Keratinocyte (primary cell): ENCODE data around the gene MYT1. TPM values are rescaled to one million over a fixed set of nuclear protein-coding genes. Genes with fewer than 3 reads are reported as not detected.

Experiments
- DNase-seq: peaks from one replicate; pipeline ENCODE4 v3.0.0-alpha.2; 2011; ENCODE audit warnings: low read depth, missing footprints, low spot score
- FAIRE-seq: peaks from 2 replicates; lab custom pipeline; 2011; peaks lifted over from hg19 to GRCh38; lab: Jason Lieb, UNC
- H2AFZ ChIP-seq: 2 replicates; pipeline ENCODE4 v1.6.0; 2012; ENCODE audit warnings: low read length, control low read depth, inconsistent platforms; ENCODE audit not compliant: control insufficient read depth
- H3K27ac ChIP-seq: 2 replicates; pipeline ENCODE4 v1.5.1; 2011; ENCODE audit warnings: low read length; ENCODE audit not compliant: control insufficient read depth, insufficient read depth
- H3K27me3 ChIP-seq: 3 replicates; pipeline ENCODE4 v1.6.0; 2011; ENCODE audit warnings: low read length; ENCODE audit not compliant: control insufficient read depth, insufficient read depth; ENCODE audit errors: extremely low read depth
- H3K36me3 ChIP-seq, 2 experiments: 2 replicates in 1 of 2; 3 replicates in 1 of 2; pipeline ENCODE4 v1.5.1; 2011; ENCODE audit warnings: low read length in 2 of 2, mild to moderate bottlenecking in 1 of 2; ENCODE audit not compliant: control insufficient read depth in 2 of 2, insufficient read depth in 2 of 2; ENCODE audit errors: extremely low read depth in 1 of 2
- H3K4me1 ChIP-seq: 3 replicates; pipeline ENCODE4 v1.5.1; 2011; ENCODE audit warnings: low read length; ENCODE audit not compliant: control insufficient read depth, insufficient read depth; ENCODE audit errors: extremely low read depth
- H3K4me2 ChIP-seq: 3 replicates; pipeline ENCODE4 v1.6.0; 2011; ENCODE audit warnings: low read depth, low read length; ENCODE audit not compliant: control insufficient read depth, insufficient read depth; ENCODE audit errors: extremely low read depth
- H3K4me3 ChIP-seq, 3 experiments: fragments of 200-600 bp in 1 of 3; sonication (generic) in 1 of 3; 2 replicates in 2 of 3; 3 replicates in 1 of 3; pipeline ENCODE4 v1.5.1; 2011 to 2016; ENCODE audit warnings: low read length in 3 of 3, mild to moderate bottlenecking in 3 of 3, control low read depth in 2 of 3, inconsistent platforms in 1 of 3, low read depth in 1 of 3, mixed read lengths in 1 of 3, mixed run types in 1 of 3, moderate library complexity in 1 of 3; ENCODE audit not compliant: control insufficient read depth in 2 of 3, insufficient read depth in 2 of 3; ENCODE audit errors: extremely low read depth in 1 of 3
- H3K79me2 ChIP-seq: 2 replicates; pipeline ENCODE4 v1.6.0; 2012; ENCODE audit warnings: low read length; ENCODE audit not compliant: control insufficient read depth, insufficient read depth
- H3K9ac ChIP-seq: 3 replicates; pipeline ENCODE4 v1.6.0; 2011; ENCODE audit warnings: low read length; ENCODE audit not compliant: control insufficient read depth, insufficient read depth; ENCODE audit errors: extremely low read depth
- H3K9me1 ChIP-seq: 3 replicates; pipeline ENCODE4 v1.6.0; 2011; ENCODE audit warnings: low read length; ENCODE audit not compliant: control insufficient read depth, insufficient read depth; ENCODE audit errors: extremely low read depth
- H3K9me3 ChIP-seq: 2 replicates; pipeline ENCODE4 v1.5.1; 2012; ENCODE audit warnings: low read depth, low read length; ENCODE audit not compliant: control insufficient read depth
- H4K20me1 ChIP-seq: 3 replicates; pipeline ENCODE4 v1.6.0; 2011; ENCODE audit warnings: low read length; ENCODE audit not compliant: control insufficient read depth, insufficient read depth; ENCODE audit errors: extremely low read depth
- CTCF ChIP-seq, 3 experiments: IDR thresholded peaks in 1 of 3; conservative IDR thresholded peaks in 1 of 3; optimal IDR thresholded peaks in 1 of 3; 2 replicates in 2 of 3; 3 replicates in 1 of 3; pipeline versions ENCODE3 to v1.5.1; 2011; ENCODE audit warnings: low read length in 3 of 3, mild to moderate bottlenecking in 3 of 3, moderate library complexity in 2 of 3, control low read depth in 1 of 3, inconsistent platforms in 1 of 3; ENCODE audit not compliant: insufficient read depth in 2 of 3; ENCODE audit errors: extremely low read depth in 1 of 3
- EZH2 ChIP-seq: IDR thresholded peaks from one replicate; pipeline ENCODE4 v1.6.1; 2012; ENCODE audit warnings: inconsistent platforms, mild to moderate bottlenecking, low read length, moderate library complexity
- dilution Hi-C: fragments of 300-500 bp; cut with MboI; formaldehyde crosslinking; loops from one replicate; pipeline ENCODE4 v1.7.0; 2020; ENCODE audit warnings: low sequenced_read_pairs; ENCODE audit not compliant: extremely low pct_ligation_motif_present
- polyA plus RNA-seq, 5 experiments: library from polyadenylated mRNA; depleted of rRNA in 3 of 5; stranded (reverse) in 3 of 5; stranded (forward) in 1 of 5; unstranded in 1 of 5; fragments of >200 nt; gene quantifications; 1 replicate in 1 of 5; 2 replicates in 3 of 5; 3 replicates in 1 of 5; pipeline versions ENCODE4 v1.2.1 to v1.2.3, GENCODE V29; 2011 to 2012; ENCODE audit warnings: missing spikeins in 2 of 5, low read depth in 1 of 5, low replicate concordance in 1 of 5

The MYT1 gene
- polyA plus RNA-seq, 1 donor (not counting 4 experiments of a cell fraction or from before 2014, with no cell fraction given), result not detected

DNA sequence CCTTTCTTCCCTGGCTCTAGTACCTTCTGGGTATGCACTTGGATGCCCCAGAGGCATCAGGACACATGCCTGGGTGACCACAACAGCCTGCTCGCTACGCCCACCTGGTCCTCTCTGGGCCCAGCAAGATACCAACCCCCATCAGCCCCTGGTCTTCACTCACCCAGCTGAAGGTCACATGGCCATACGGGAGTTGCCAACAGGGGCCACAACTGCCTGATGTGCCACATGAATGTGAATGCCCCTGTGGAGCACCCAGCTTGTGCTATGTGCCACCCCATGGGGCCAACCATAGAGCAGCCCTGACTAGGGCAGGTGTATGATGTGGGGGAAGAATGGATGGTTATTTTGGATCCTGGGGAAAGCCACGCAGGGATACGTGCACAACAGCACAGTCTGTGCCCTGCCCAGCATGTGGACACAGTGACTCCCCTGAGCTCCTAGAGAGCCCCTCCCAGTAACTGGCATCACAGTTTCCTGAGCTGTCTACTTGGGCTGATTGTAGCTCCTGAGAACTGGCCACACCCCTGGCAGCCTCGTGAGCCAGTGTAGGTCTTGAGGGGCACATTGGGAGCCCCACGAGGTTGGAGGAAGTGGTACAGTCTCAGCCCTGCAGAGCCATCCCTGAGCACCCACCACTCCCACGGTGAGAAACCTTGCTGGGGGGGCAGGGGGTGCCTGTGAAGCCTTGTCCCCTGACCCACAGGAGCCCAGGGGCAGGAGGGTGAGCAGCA is 80.8 kb downstream of the MYT1 start:
- no peaks in the 10 kb centered on the region for H3K9me1 ChIP-seq
- dilution Hi-C loops, result no loop called here
- H3K27ac ChIP-seq, result no peak overlapping the region
- H3K27me3 ChIP-seq, result peaks cover 27% of the 10 kb centered on the region
- no peaks in the 10 kb centered on the region for H3K36me3 ChIP-seq
- no peaks in the 10 kb centered on the region for H3K4me1 ChIP-seq
- no peak overlapping the region for H3K9ac ChIP-seq
- no peaks in the 10 kb centered on the region for H4K20me1 ChIP-seq
- H3K4me2 ChIP-seq, result no peak overlapping the region
- no peaks in the 10 kb centered on the region for H3K79me2 ChIP-seq
- DNase-seq (no peak), FAIRE-seq (no peak)
- no peak overlapping the region for H3K4me3 ChIP-seq
- H2AFZ ChIP-seq, result no peak overlapping the region
- H3K9me3 ChIP-seq, result no peaks in the 10 kb centered on the region
- TF ChIP-seq CTCF (optimal IDR thresholded peaks at IDR 0.05 in 1 of 3, IDR thresholded peaks at IDR 0.05 in 1 of 3, conservative IDR thresholded peaks at IDR 0.05 in 1 of 3; ENCODE audit: extremely low read depth in 1 of 3, insufficient read depth in 2 of 3, low read length in 3 of 3), result no peak
- no peak for TF ChIP-seq EZH2

GRCh38 chr20:64245746-64246595 is 81.7 kb downstream of the MYT1 start:
- no peak overlapping the region for H3K9ac ChIP-seq
- H3K4me1 ChIP-seq, result no peaks in the 10 kb centered on the region
- dilution Hi-C loops, result no loop called here
- H3K36me3 ChIP-seq, result no peaks in the 10 kb centered on the region
- no peak overlapping the region for H3K4me3 ChIP-seq
- no peaks in the 10 kb centered on the region for H3K79me2 ChIP-seq
- peaks cover 27% of the 10 kb centered on the region for H3K27me3 ChIP-seq
- H2AFZ ChIP-seq, result no peak overlapping the region
- TF ChIP-seq CTCF (optimal IDR thresholded peaks at IDR 0.05 in 1 of 3, IDR thresholded peaks at IDR 0.05 in 1 of 3, conservative IDR thresholded peaks at IDR 0.05 in 1 of 3; ENCODE audit: extremely low read depth in 1 of 3, insufficient read depth in 2 of 3, low read length in 3 of 3) (no peak), EZH2 (no peak)
- H4K20me1 ChIP-seq, result no peaks in the 10 kb centered on the region
- no peaks in the 10 kb centered on the region for H3K9me1 ChIP-seq
- FAIRE-seq, result no peak
- no peaks in the 10 kb centered on the region for H3K9me3 ChIP-seq
- H3K27ac ChIP-seq, result no peak overlapping the region
- DNase-seq, result no peak
- no peak overlapping the region for H3K4me2 ChIP-seq
